Naive thymus-derived CD4-positive, alpha-beta T cell (primary cell): Measurements from ENCODE around the gene SPRR4. TPM values are rescaled to one million over a fixed set of nuclear protein-coding genes. Genes with fewer than 3 reads are reported as not detected.
"Not testable (repeated sequence)": the region's sequence is repeated elsewhere in the genome, so short reads cannot be mapped to it uniquely, and the experiment has no call there.

Source experiments
- ATAC-seq: fragments of 150-1000 bp; cut with Tn5 transposase; 2 replicates; pipeline ENCODE4 v1.10.0; 2021; ENCODE audit warnings: mild to moderate bottlenecking, moderate library complexity
- CTCF ChIA-PET: fragments of 350-600 bp; sonication (Branson Sonifier 250); formaldehyde crosslinking; loops from one replicate; lab custom pipeline; 2021; ENCODE audit warnings: antibody characterized with exemption; lab: Charles Lee
- POLR2A ChIA-PET: fragments of 350-600 bp; sonication (Branson Sonifier 250); formaldehyde crosslinking; loops from one replicate; lab custom pipeline; 2021; ENCODE audit warnings: antibody characterized with exemption, inconsistent platforms; lab: Charles Lee
- DNase-seq, 9 donors: peaks; one replicate each; pipeline versions ENCODE4 v3.0.0 to v3.0.0-alpha.2; 2020 to 2022; ENCODE audit warnings: mixed read lengths in 1 of 9
- H3K27ac ChIP-seq: one replicate; pipeline ENCODE4 v1.7.0; 2013; ENCODE audit warnings: mild to moderate bottlenecking, low read depth, low read length, moderate library complexity
- H3K27me3 ChIP-seq, 2 donors: one replicate each; pipeline ENCODE4 v1.7.0; 2013; ENCODE audit warnings: low read length in 2 of 2, mild to moderate bottlenecking in 2 of 2, moderate library complexity in 2 of 2; ENCODE audit not compliant: control insufficient read depth in 2 of 2, insufficient read depth in 2 of 2
- H3K36me3 ChIP-seq, 3 experiments: 1 replicate in 2 of 3; 2 replicates in 1 of 3; pipeline ENCODE4 v1.7.0; 2013; ENCODE audit warnings: low read length in 3 of 3, mild to moderate bottlenecking in 3 of 3, moderate library complexity in 1 of 3; ENCODE audit not compliant: insufficient read depth in 3 of 3, control insufficient read depth in 2 of 3
- H3K4me1 ChIP-seq, 2 donors: one replicate each; pipeline ENCODE4 v1.7.0; 2013; ENCODE audit warnings: low read length in 2 of 2, mild to moderate bottlenecking in 2 of 2, moderate library complexity in 1 of 2; ENCODE audit not compliant: control insufficient read depth in 2 of 2, insufficient read depth in 2 of 2
- H3K4me3 ChIP-seq: 2 replicates; pipeline ENCODE4 v1.7.0; 2013; ENCODE audit warnings: mild to moderate bottlenecking, low read length
- H3K9me3 ChIP-seq, 3 experiments: 1 replicate in 2 of 3; 2 replicates in 1 of 3; pipeline ENCODE4 v1.7.0; 2013; ENCODE audit warnings: low read length in 3 of 3; ENCODE audit not compliant: control insufficient read depth in 2 of 3
- H3K27ac Mint-ChIP-seq, 9 donors: one replicate each; pipeline ENCODE4 v1.8.0; 2020 to 2022; ENCODE audit warnings: mixed read lengths in 9 of 9, mild to moderate bottlenecking in 8 of 9, moderate library complexity in 5 of 9, inconsistent platforms in 2 of 9
- H3K27me3 Mint-ChIP-seq, 5 donors: one replicate each; pipeline ENCODE4 v1.8.0; 2021 to 2022; ENCODE audit warnings: mixed read lengths in 5 of 5, mild to moderate bottlenecking in 1 of 5
- H3K36me3 Mint-ChIP-seq, 5 donors: one replicate each; pipeline ENCODE4 v1.8.0; 2020 to 2022; ENCODE audit warnings: mixed read lengths in 5 of 5, mild to moderate bottlenecking in 3 of 5, inconsistent platforms in 1 of 5
- H3K4me1 Mint-ChIP-seq, 7 donors: one replicate each; pipeline ENCODE4 v1.8.0; 2020 to 2022; ENCODE audit warnings: mixed read lengths in 7 of 7, mild to moderate bottlenecking in 3 of 7, inconsistent platforms in 1 of 7
- H3K4me3 Mint-ChIP-seq, 10 donors: one replicate each; pipeline ENCODE4 v1.8.0; 2020 to 2022; ENCODE audit warnings: mild to moderate bottlenecking in 10 of 10, mixed read lengths in 10 of 10, moderate library complexity in 6 of 10, inconsistent platforms in 2 of 10
- H3K9me3 Mint-ChIP-seq, 11 donors: one replicate each; pipeline ENCODE4 v1.8.0; 2020 to 2022; ENCODE audit warnings: mixed read lengths in 11 of 11, mild to moderate bottlenecking in 4 of 11, inconsistent platforms in 1 of 11, moderate library complexity in 1 of 11
- intact Hi-C, 2 donors: fragments of 100-400 bp; cut with micrococcal nuclease; formaldehyde crosslinking; loops; one replicate each; pipeline ENCODE4 v1.15.1; 2023
- polyA plus RNA-seq, 2 donors: library from polyadenylated mRNA; unstranded; fragments of 300-500 nt; fragmentation: Illumina TruSeq; gene quantifications; one replicate each; pipeline ENCODE4 v1.2.3, GENCODE V29; 2021
- total RNA-seq, 6 experiments: library from RNA in 5 of 6; stranded (reverse) in 5 of 6; gene quantifications; 1 replicate in 5 of 6; 2 replicates in 1 of 6; pipeline ENCODE4 v1.2.3 and lab custom pipeline; 2021 to 2026

Gene SPRR4
- total and polyA plus RNA-seq, 7 experiments from 2014 or later: not detected

- no peaks in the 10 kb centered on the region for H3K36me3 ChIP-seq
- intact Hi-C loops: no loop called here
- H3K27ac ChIP-seq: no peak within 1 kb of the TSS
- ATAC-seq (no peak), DNase-seq (no peak)
- no peaks in the 10 kb centered on the region for H3K4me1 ChIP-seq
- Mint-ChIP-seq H3K4me1 (peaks cover 0 to 2% (median 0%) of the 10 kb centered on the region in 7 donors), H3K36me3 (no peaks in the 10 kb centered on the region), H3K9me3 (peaks cover 0 to 8% (median 0%) of the 10 kb centered on the region in 11 donors), H3K4me3 (no peak within 1 kb of the TSS), H3K27me3 (peaks cover 3 to 28% (median 21%) of the 10 kb centered on the region in 5 donors), H3K27ac (no peak within 1 kb of the TSS)
- ChIA-PET CTCF (no interaction called here), POLR2A (no interaction called here)
- H3K27me3 ChIP-seq: no peaks in the 10 kb centered on the region
- no peaks in the 10 kb centered on the region for H3K9me3 ChIP-seq
- H3K4me3 ChIP-seq: no peak within 1 kb of the TSS
Observed at GRCh38 chr1:153001382-153001781, 30.9 kb downstream of the SPRR4 start, which contains the start of gene SPRR3. SPRR3 (plus strand) TSS chr1:153001749; CDS start chr1:153003021, 1,272 bp downstream.

GRCh38 chr1:153011235-153011758 is 40.8 kb downstream of the SPRR4 start:
- H3K27me3 ChIP-seq, ATAC-seq, H3K9me3 ChIP-seq, H3K4me3 Mint-ChIP-seq, H3K4me1 Mint-ChIP-seq, intact Hi-C loops, CTCF ChIA-PET, H3K4me1 ChIP-seq, H3K36me3 Mint-ChIP-seq, H3K27ac ChIP-seq, H3K27ac Mint-ChIP-seq, H3K36me3 ChIP-seq, H3K4me3 ChIP-seq, POLR2A ChIA-PET, DNase-seq: not testable (repeated sequence)
- Mint-ChIP-seq H3K9me3 (peaks cover 0 to 10% (median 0%) of the 10 kb centered on the region in 11 donors), H3K27me3 (peaks cover under 1 to 21% (median 17%) of the 10 kb centered on the region in 5 donors)

GRCh38 chr1:153021829-153022228 is 51.4 kb downstream of the SPRR4 start:
- H3K9me3 Mint-ChIP-seq, H3K4me1 Mint-ChIP-seq, H3K4me1 ChIP-seq, H3K9me3 ChIP-seq, POLR2A ChIA-PET, CTCF ChIA-PET, H3K27me3 ChIP-seq, H3K36me3 Mint-ChIP-seq, ATAC-seq, DNase-seq, intact Hi-C loops, H3K36me3 ChIP-seq, H3K27ac ChIP-seq, H3K4me3 ChIP-seq, H3K27ac Mint-ChIP-seq, H3K4me3 Mint-ChIP-seq: not testable (repeated sequence)
- H3K27me3 Mint-ChIP-seq: peaks cover 5 to 47% (median 38%) of the 10 kb centered on the region in 5 donors

Other genes starting within 250 kb of the SPRR4 start
- not detected for gene KPRP, start 212.6 kb upstream of the SPRR4 start, total RNA-seq
- gene KPRP, start 212.6 kb upstream of the SPRR4 start, polyA plus RNA-seq: not detected
- not detected for gene LCE1F, start 195.5 kb upstream of the SPRR4 start, total RNA-seq
- gene LCE1F, start 195.5 kb upstream of the SPRR4 start, polyA plus RNA-seq: not detected
- gene LCE1E, start 184.4 kb upstream of the SPRR4 start, total RNA-seq: not detected
- gene LCE1E, start 184.4 kb upstream of the SPRR4 start, polyA plus RNA-seq: not detected
- gene LCE1D, start 173.9 kb upstream of the SPRR4 start, total RNA-seq: not detected
- gene LCE1D, start 173.9 kb upstream of the SPRR4 start, polyA plus RNA-seq: not detected
- not detected for gene LCE1C, start 164.0 kb upstream of the SPRR4 start, total RNA-seq
- gene LCE1C, start 164.0 kb upstream of the SPRR4 start, polyA plus RNA-seq: not detected
- not detected for gene LCE1B, start 158.7 kb upstream of the SPRR4 start, total RNA-seq
- gene LCE1B, start 158.7 kb upstream of the SPRR4 start, polyA plus RNA-seq: not detected
- gene LCE1A, start 143.2 kb upstream of the SPRR4 start, total RNA-seq: not detected
- not detected for gene LCE1A, start 143.2 kb upstream of the SPRR4 start, polyA plus RNA-seq
- gene LCE6A, start 127.8 kb upstream of the SPRR4 start, total RNA-seq: not detected
- gene LCE6A, start 127.8 kb upstream of the SPRR4 start, polyA plus RNA-seq: not detected
- gene LCE7A, start 110.7 kb upstream of the SPRR4 start, total RNA-seq: not detected
- not detected for gene LCE7A, start 110.7 kb upstream of the SPRR4 start, polyA plus RNA-seq
- gene SMCP, start 92.3 kb upstream of the SPRR4 start, total RNA-seq: not detected
- gene SMCP, start 92.3 kb upstream of the SPRR4 start, polyA plus RNA-seq: not detected
- gene IVL, start 62.1 kb upstream of the SPRR4 start, total RNA-seq: not detected
- not detected for gene IVL, start 62.1 kb upstream of the SPRR4 start, polyA plus RNA-seq
- gene SPRR5, start 23.4 kb upstream of the SPRR4 start, total RNA-seq: not detected
- not detected for gene SPRR5, start 23.4 kb upstream of the SPRR4 start, polyA plus RNA-seq
- gene SPRR1A, start 13.4 kb downstream of the SPRR4 start, total RNA-seq: not detected
- gene SPRR1A, start 13.4 kb downstream of the SPRR4 start, polyA plus RNA-seq: not detected
- gene SPRR3, start 31.1 kb downstream of the SPRR4 start, total RNA-seq: not detected
- gene SPRR3, start 31.1 kb downstream of the SPRR4 start, polyA plus RNA-seq: not detected
- not detected for gene SPRR1B, start 60.6 kb downstream of the SPRR4 start, total RNA-seq
- not detected for gene SPRR1B, start 60.6 kb downstream of the SPRR4 start, polyA plus RNA-seq
- gene SPRR2D, start 70.5 kb downstream of the SPRR4 start, total RNA-seq: not detected
- gene SPRR2D, start 70.5 kb downstream of the SPRR4 start, polyA plus RNA-seq: not detected
- not detected for gene SPRR2A, start 86.9 kb downstream of the SPRR4 start, total RNA-seq
- gene SPRR2A, start 86.9 kb downstream of the SPRR4 start, polyA plus RNA-seq: not detected
- not detected for gene SPRR2B, start 101.0 kb downstream of the SPRR4 start, total RNA-seq
- not detected for gene SPRR2B, start 101.0 kb downstream of the SPRR4 start, polyA plus RNA-seq
- not detected for gene SPRR2E, start 123.9 kb downstream of the SPRR4 start, total RNA-seq
- not detected for gene SPRR2E, start 123.9 kb downstream of the SPRR4 start, polyA plus RNA-seq
- gene SPRR2F, start 142.9 kb downstream of the SPRR4 start, total RNA-seq: not detected
- not detected for gene SPRR2F, start 142.9 kb downstream of the SPRR4 start, polyA plus RNA-seq
- not detected for gene SPRR2G, start 180.2 kb downstream of the SPRR4 start, total RNA-seq
- gene SPRR2G, start 180.2 kb downstream of the SPRR4 start, polyA plus RNA-seq: not detected
- gene LELP1, start 232.8 kb downstream of the SPRR4 start, total RNA-seq: not detected
- gene LELP1, start 232.8 kb downstream of the SPRR4 start, polyA plus RNA-seq: not detected
- gene PRR9, start 246.9 kb downstream of the SPRR4 start, total RNA-seq: not detected
- not detected for gene PRR9, start 246.9 kb downstream of the SPRR4 start, polyA plus RNA-seq